PC-9 (cell line): ENCODE results near the gene IFT81. TPM values are rescaled to one million over a fixed set of nuclear protein-coding genes. Genes with fewer than 3 reads are reported as not detected.

Experiments used
- BruUV-seq: library from RNA; stranded (reverse); fragments of 400-500 nt; replicated peaks from 2 replicates; lab custom pipeline; 2021; lab: Mats Ljungman, UMichigan
- CTCF ChIA-PET: fragments of 300-600 bp; sonication (Branson Sonifier 250); formaldehyde crosslinking; loops from one replicate; lab custom pipeline; 2022; ENCODE audit warnings: antibody characterized with exemption; lab: Charles Lee
- POLR2A ChIA-PET: fragments of 300-600 bp; sonication (Branson Sonifier 250); formaldehyde crosslinking; loops from one replicate; lab custom pipeline; 2022; ENCODE audit warnings: antibody characterized with exemption; ENCODE audit not compliant: unreplicated experiment; lab: Charles Lee
- DNase-seq, 2 experiments: peaks; one replicate each; pipeline versions ENCODE4 v3.0.0 to v3.0.0-alpha.2; 2015 to 2022; ENCODE audit warnings: mixed read lengths in 1 of 2
- H2AFZ ChIP-seq: fragments of 200-600 bp; sonication (generic); 2 replicates; pipeline ENCODE4 v1.8.1; 2017; ENCODE audit warnings: antibody characterized with exemption
- H3F3A ChIP-seq: fragments of 200-600 bp; sonication (generic); 2 replicates; pipeline ENCODE4 v1.8.1; 2017; ENCODE audit warnings: antibody characterized with exemption, mild to moderate bottlenecking, low read depth; ENCODE audit not compliant: insufficient read depth
- H3K27ac ChIP-seq: fragments of 200-600 bp; sonication (generic); 2 replicates; pipeline ENCODE4 v1.6.1; 2016; ENCODE audit warnings: mixed run types
- H3K27me3 ChIP-seq: fragments of 200-600 bp; sonication (generic); 2 replicates; pipeline ENCODE4 v1.6.1; 2016; ENCODE audit warnings: low read depth, mixed run types; ENCODE audit not compliant: insufficient read depth
- H3K36me3 ChIP-seq: fragments of 200-600 bp; sonication (generic); 2 replicates; pipeline ENCODE4 v1.6.1; 2016; ENCODE audit warnings: low read depth, mixed run types
- H3K4me1 ChIP-seq: fragments of 200-600 bp; sonication (generic); replicated peaks from 2 replicates; pipeline ENCODE4 v1.6.1; 2016; ENCODE audit warnings: mixed run types; ENCODE audit not compliant: insufficient read depth
- H3K4me2 ChIP-seq: fragments of 200-600 bp; sonication (generic); 2 replicates; pipeline ENCODE4 v1.6.1; 2017; ENCODE audit warnings: mixed run types
- H3K4me3 ChIP-seq: fragments of 200-600 bp; sonication (generic); 2 replicates; pipeline ENCODE4 v1.6.1; 2016; ENCODE audit warnings: mixed run types
- H3K79me2 ChIP-seq: fragments of 200-600 bp; sonication (generic); 2 replicates; pipeline ENCODE4 v1.6.1; 2017; ENCODE audit warnings: low read depth, mixed run types
- H3K9me2 ChIP-seq: fragments of 200-600 bp; sonication (generic); 2 replicates; pipeline ENCODE4 v1.8.1; 2017; ENCODE audit warnings: mild to moderate bottlenecking; ENCODE audit not compliant: insufficient read depth
- H3K9me3 ChIP-seq: fragments of 200-600 bp; sonication (generic); 2 replicates; pipeline ENCODE4 v1.8.1; 2016; ENCODE audit warnings: low read depth; ENCODE audit not compliant: insufficient read depth
- H4K20me1 ChIP-seq: fragments of 200-600 bp; sonication (generic); 2 replicates; pipeline ENCODE4 v1.8.1; 2017; ENCODE audit not compliant: insufficient read depth
- EZH2 ChIP-seq: fragments of 200-600 bp; sonication (generic); IDR thresholded peaks from 2 replicates; pipeline ENCODE4 v1.8.0; 2017; ENCODE audit warnings: antibody characterized with exemption, low read depth
- intact Hi-C: fragments of 100-400 bp; cut with micrococcal nuclease; formaldehyde crosslinking; loops from one replicate; pipeline ENCODE4 v1.10.0; 2022; ENCODE audit not compliant: unreplicated experiment
- total RNA-seq: library from RNA; stranded (reverse); gene quantifications from 2 replicates; pipeline ENCODE4 v1.2.3, GENCODE V29; 2021
- TF ChIP-seq, protein P1 (sequence below): fragments of 200-600 bp; sonication (generic); conservative IDR thresholded peaks from 2 replicates; pipeline ENCODE4 v1.6.1; 2017; ENCODE audit warnings: mixed run types, antibody characterized with exemption, mild to moderate bottlenecking, moderate library complexity

The IFT81 gene
- total RNA-seq, 1 experiment from 2014 or later = 19.3 TPM

DNA sequence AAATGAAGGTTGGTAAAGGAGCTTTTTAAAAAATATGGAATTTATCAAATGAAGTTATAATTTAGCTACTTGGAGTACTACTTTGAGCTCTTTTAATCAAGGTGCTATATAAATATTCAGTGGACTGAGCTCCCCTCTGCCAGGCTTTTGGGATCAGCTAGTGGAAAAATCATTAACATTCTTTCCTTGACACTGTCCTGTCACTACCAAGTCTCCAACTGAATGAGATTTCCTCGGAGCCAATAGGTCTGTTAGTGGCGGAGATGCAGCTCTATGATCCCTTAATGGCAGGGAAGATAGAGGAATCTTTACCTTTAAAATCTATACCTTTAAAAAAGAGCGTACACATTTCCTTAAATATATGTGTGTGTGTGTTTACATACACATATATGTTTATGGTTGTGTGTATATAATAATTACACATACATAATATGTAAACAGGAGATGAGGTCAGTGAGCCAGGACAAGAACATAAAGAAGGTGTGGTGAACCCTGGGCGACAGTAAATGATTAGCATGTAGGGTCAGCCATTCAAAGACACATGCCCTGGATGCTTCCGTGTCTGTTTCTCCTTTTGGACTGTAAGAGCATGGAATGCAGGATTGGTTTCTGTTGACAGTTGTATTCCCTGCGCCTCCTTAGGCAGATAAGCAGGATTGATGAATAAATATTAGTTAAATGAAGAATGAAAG lies 109.2 kb downstream of the IFT81 start:
- Histone ChIP-seq H3K27me3 (no peaks in the 10 kb centered on the region), H3K4me2 (no peak overlapping the region), H4K20me1 (no peaks in the 10 kb centered on the region), H3F3A (peaks cover 4% of the 10 kb centered on the region; the same call in 1 of the 2 replicates), H3K79me2 (no peaks in the 10 kb centered on the region), H3K36me3 (no peaks in the 10 kb centered on the region), H3K4me3 (no peak overlapping the region), H3K27ac (no peak overlapping the region), H3K9me3 (no peaks in the 10 kb centered on the region), H2AFZ (no peak overlapping the region), H3K4me1 (peaks cover 13% of the 10 kb centered on the region), H3K9me2 (no peaks in the 10 kb centered on the region)
- DNase-seq = no peak
- TF ChIP-seq, protein P1, sequence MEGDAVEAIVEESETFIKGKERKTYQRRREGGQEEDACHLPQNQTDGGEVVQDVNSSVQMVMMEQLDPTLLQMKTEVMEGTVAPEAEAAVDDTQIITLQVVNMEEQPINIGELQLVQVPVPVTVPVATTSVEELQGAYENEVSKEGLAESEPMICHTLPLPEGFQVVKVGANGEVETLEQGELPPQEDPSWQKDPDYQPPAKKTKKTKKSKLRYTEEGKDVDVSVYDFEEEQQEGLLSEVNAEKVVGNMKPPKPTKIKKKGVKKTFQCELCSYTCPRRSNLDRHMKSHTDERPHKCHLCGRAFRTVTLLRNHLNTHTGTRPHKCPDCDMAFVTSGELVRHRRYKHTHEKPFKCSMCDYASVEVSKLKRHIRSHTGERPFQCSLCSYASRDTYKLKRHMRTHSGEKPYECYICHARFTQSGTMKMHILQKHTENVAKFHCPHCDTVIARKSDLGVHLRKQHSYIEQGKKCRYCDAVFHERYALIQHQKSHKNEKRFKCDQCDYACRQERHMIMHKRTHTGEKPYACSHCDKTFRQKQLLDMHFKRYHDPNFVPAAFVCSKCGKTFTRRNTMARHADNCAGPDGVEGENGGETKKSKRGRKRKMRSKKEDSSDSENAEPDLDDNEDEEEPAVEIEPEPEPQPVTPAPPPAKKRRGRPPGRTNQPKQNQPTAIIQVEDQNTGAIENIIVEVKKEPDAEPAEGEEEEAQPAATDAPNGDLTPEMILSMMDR = no peak
- TF ChIP-seq EZH2 = no peak
- ChIA-PET POLR2A (no interaction called here), CTCF (interaction anchor here (0.5 kb wide), 1 partner anchor 18 kb away, joined by 3 read pairs; no protein-coding TSS in a partner anchor)
- intact Hi-C loops = no loop called here
- no TSS peak for BruUV-seq

DNA sequence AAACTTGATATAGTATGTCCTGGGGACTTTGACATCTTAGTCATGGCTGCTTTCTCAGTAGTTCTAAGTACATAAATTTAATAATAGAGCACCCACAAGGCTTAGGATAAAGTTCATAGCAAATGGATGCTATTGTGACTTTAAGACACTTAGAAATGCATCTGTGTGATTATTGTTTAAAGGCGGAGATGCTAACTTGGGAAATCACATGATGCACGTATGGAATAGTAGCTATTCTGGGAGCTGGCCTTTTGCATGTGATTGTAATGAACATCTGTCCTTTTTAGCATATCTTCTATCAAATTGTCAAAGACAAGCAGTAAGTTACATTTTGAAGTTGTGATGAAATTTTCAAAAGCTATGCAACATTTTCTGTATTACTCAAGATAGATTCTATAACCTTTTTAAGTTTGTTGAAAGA lies 110.2 kb downstream of the IFT81 start:
- peak overlapping the region; percentile 37 for H3K27ac ChIP-seq

DNA sequence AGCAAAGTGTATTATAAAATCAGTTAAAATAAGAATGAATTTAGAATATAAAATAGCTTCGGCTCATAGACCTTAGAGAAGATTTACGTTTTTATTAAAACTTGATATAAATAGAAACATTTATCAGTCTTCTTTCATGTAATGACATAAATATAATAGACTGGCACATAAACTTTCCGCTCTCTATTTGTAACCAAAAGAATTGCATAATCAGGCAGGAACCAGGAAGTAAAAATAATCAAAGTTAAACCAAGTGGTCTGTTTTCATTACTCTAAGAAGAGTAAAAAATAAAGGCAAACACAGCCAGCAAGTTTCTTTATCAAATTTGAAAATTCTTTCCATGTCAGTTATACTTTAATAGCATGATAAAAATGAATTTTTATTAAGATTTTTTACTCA lies 110.6 kb downstream of the IFT81 start:
- 0 out of 2 replicates have a peak overlapping the region, but pooled peaks have one; percentile 7 for H3K4me2 ChIP-seq
- CTCF ChIA-PET = no interaction called here
- no TSS peak for BruUV-seq

More for the DNA sequence above, 110.2 kb downstream of the IFT81 start:
- CTCF ChIA-PET = interaction anchor here (0.5 kb wide), 1 partner anchor 110 kb away, joined by 3 read pairs; the partner anchor contains the start of gene IFT81
- Histone ChIP-seq H3K9me2 (no peaks in the 10 kb centered on the region), H3K79me2 (no peaks in the 10 kb centered on the region), H3F3A (peaks cover 4% of the 10 kb centered on the region; the same call in 1 of the 2 replicates), H2AFZ (no peak overlapping the region), H3K36me3 (no peaks in the 10 kb centered on the region), H3K4me1 (peaks cover 13% of the 10 kb centered on the region), H3K9me3 (no peaks in the 10 kb centered on the region), H4K20me1 (no peaks in the 10 kb centered on the region), H3K4me2 (0 out of 2 replicates have a peak overlapping the region, but pooled peaks have one; percentile 7), H3K27me3 (no peaks in the 10 kb centered on the region), H3K4me3 (no peak overlapping the region)
- intact Hi-C loops = no loop called here
- BruUV-seq = no TSS peak
- POLR2A ChIA-PET = interaction anchor here (0.6 kb wide), 1 partner anchor 350 kb away, joined by 3 read pairs; no protein-coding TSS in a partner anchor
- DNase-seq = no peak
- TF ChIP-seq, protein P1 = no peak
- TF ChIP-seq EZH2 = no peak

More for the DNA sequence above, 110.6 kb downstream of the IFT81 start:
- DNase-seq = peak in 1 of 2 experiments; percentile 43
- POLR2A ChIA-PET = interaction anchor here (0.6 kb wide), 1 partner anchor 350 kb away, joined by 3 read pairs; no protein-coding TSS in a partner anchor
- peaks cover 13% of the 10 kb centered on the region for H3K4me1 ChIP-seq
- TF ChIP-seq, protein P1 = no peak
- no peak for TF ChIP-seq EZH2
- H3F3A ChIP-seq = peaks cover 4% of the 10 kb centered on the region; the same call in 1 of the 2 replicates
- no peaks in the 10 kb centered on the region for H3K9me2 ChIP-seq
- H3K79me2 ChIP-seq = no peaks in the 10 kb centered on the region
- intact Hi-C loops = no loop called here
- H3K27me3 ChIP-seq = no peaks in the 10 kb centered on the region
- no peaks in the 10 kb centered on the region for H4K20me1 ChIP-seq
- H3K36me3 ChIP-seq = no peaks in the 10 kb centered on the region
- H3K4me3 ChIP-seq = no peak overlapping the region
- H3K9me3 ChIP-seq = no peaks in the 10 kb centered on the region
- peak overlapping the region; percentile 37 for H3K27ac ChIP-seq
- no peak overlapping the region for H2AFZ ChIP-seq
